Measurements from ENCODE around the gene RSPH1. TPM values are rescaled to one million over a fixed set of nuclear protein-coding genes. Genes with fewer than 3 reads are reported as not detected.

RSPH1 gene
- total and polyA plus RNA-seq, 4 donors: 0.09 to 0.17 (median 0.16) TPM; not detected in 1

GRCh38 chr21:42536601-42537000 is 40.6 kb upstream of the RSPH1 start:
- H3K4me1 ChIP-seq (ENCODE audit: control insufficient read depth in 4 of 4, insufficient read depth in 4 of 4, low read length in 3 of 4): peaks cover 0 to 16% (median 4%) of the 10 kb centered on the region in 4 donors
- H3K9ac ChIP-seq (ENCODE audit: low read depth in 1 of 2, low read length in 2 of 2): no peak overlapping the region
- TF ChIP-seq YY1 (IDR thresholded peaks at IDR 0.05) (no peak), HNF4G (IDR thresholded peaks at IDR 0.05) (no peak), REST (IDR thresholded peaks at IDR 0.05) (no peak), MAX (IDR thresholded peaks at IDR 0.05) (no peak), HNF4A (conservative IDR thresholded peaks at IDR 0.05) (no peak), EGR1 (IDR thresholded peaks at IDR 0.05; ENCODE audit: low read depth in 2 of 2) (no peak), NR2F2 (IDR thresholded peaks at IDR 0.05) (no peak), GABPA (IDR thresholded peaks at IDR 0.05 in 1 of 2, conservative IDR thresholded peaks at IDR 0.05 in 1 of 2) (no peak)
- TF ChIP-seq, protein P1, sequence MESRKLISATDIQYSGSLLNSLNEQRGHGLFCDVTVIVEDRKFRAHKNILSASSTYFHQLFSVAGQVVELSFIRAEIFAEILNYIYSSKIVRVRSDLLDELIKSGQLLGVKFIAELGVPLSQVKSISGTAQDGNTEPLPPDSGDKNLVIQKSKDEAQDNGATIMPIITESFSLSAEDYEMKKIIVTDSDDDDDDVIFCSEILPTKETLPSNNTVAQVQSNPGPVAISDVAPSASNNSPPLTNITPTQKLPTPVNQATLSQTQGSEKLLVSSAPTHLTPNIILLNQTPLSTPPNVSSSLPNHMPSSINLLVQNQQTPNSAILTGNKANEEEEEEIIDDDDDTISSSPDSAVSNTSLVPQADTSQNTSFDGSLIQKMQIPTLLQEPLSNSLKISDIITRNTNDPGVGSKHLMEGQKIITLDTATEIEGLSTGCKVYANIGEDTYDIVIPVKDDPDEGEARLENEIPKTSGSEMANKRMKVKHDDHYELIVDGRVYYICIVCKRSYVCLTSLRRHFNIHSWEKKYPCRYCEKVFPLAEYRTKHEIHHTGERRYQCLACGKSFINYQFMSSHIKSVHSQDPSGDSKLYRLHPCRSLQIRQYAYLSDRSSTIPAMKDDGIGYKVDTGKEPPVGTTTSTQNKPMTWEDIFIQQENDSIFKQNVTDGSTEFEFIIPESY (IDR thresholded peaks at IDR 0.05): no peak
- H3K27ac ChIP-seq (ENCODE audit: low read depth in 1 of 2, low read length in 2 of 2): no peak overlapping the region
- H3K4me3 ChIP-seq (ENCODE audit: low read depth in 1 of 3, low read length in 3 of 3): no peak overlapping the region
- 95% methylated on average over 8 of the region's 8 CpGs for WGBS
- H3K27me3 ChIP-seq (ENCODE audit: control insufficient read depth in 4 of 4, insufficient read depth in 4 of 4, low read length in 3 of 4): no peaks in the 10 kb centered on the region
- no peaks in the 10 kb centered on the region for H3K36me3 ChIP-seq (ENCODE audit: control insufficient read depth in 4 of 4, insufficient read depth in 3 of 4, low read depth in 1 of 4, low read length in 3 of 4)
- H3K9me3 ChIP-seq (ENCODE audit: control insufficient read depth in 4 of 4, low read length in 3 of 4): no peaks in the 10 kb centered on the region
- no peak for DNase-seq (ENCODE audit: low spot score)

DNA sequence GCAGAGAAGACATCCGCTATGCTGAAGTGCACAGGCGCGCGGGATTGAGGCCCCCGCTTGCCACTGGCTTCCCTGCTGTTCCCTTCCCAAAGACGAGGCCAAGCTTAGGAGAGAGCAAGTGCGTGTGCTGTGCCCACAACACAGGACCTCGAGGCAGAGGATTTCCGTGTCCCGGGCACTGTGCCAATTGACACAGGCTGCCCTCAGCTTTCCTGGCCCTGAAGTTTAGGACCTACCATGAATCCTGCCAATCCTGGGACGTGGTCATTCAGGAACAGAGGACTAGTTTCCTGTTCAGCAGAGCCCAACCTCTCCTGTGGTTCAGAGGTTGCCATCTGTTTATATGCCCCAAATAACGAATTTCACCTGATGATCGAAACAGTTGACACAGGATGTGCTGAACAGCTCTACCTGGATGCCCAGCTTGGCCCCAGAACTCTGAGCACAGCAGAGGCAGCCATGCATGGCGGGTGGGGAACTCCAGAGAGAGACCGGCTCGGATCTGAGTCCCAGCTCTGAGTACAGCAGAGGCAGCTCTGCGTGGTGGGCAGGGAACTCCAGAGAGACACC is 39.7 kb upstream of the RSPH1 start:
- Histone ChIP-seq H3K4me3 (ENCODE audit: low read depth in 1 of 3, low read length in 3 of 3) (no peak overlapping the region), H3K9ac (ENCODE audit: low read depth in 1 of 2, low read length in 2 of 2) (no peak overlapping the region), H3K27me3 (ENCODE audit: control insufficient read depth in 4 of 4, insufficient read depth in 4 of 4, low read length in 3 of 4) (no peaks in the 10 kb centered on the region), H3K36me3 (ENCODE audit: control insufficient read depth in 4 of 4, insufficient read depth in 3 of 4, low read depth in 1 of 4, low read length in 3 of 4) (no peaks in the 10 kb centered on the region), H3K4me1 (ENCODE audit: control insufficient read depth in 4 of 4, insufficient read depth in 4 of 4, low read length in 3 of 4) (peaks cover 0 to 16% (median 4%) of the 10 kb centered on the region in 4 donors), H3K27ac (ENCODE audit: low read depth in 1 of 2, low read length in 2 of 2) (peak overlapping the region in 1 of 2 donors; percentile 55), H3K9me3 (ENCODE audit: control insufficient read depth in 4 of 4, low read length in 3 of 4) (no peaks in the 10 kb centered on the region)
- WGBS: 56% methylated on average over 17 of the region's 17 CpGs
- DNase-seq (ENCODE audit: low spot score): no peak
- TF ChIP-seq RXRA (IDR thresholded peaks at IDR 0.05) (peak; percentile 76 to 79), CTCF (IDR thresholded peaks at IDR 0.05; ENCODE audit: low read depth, low read length, missing input control) (no peak), JUND (IDR thresholded peaks at IDR 0.05) (no peak), HNF4A (conservative IDR thresholded peaks at IDR 0.05) (peak; percentile 60 to 77), FOXA2 (IDR thresholded peaks at IDR 0.05) (peak; percentile 67), SP1 (IDR thresholded peaks at IDR 0.05) (peak; percentile 77), FOXA1 (IDR thresholded peaks at IDR 0.05) (peak; percentile 79), REST (IDR thresholded peaks at IDR 0.05) (no peak), YY1 (IDR thresholded peaks at IDR 0.05) (peak; percentile 34), TAF1 (conservative IDR thresholded peaks at IDR 0.05) (no peak), GABPA (IDR thresholded peaks at IDR 0.05 in 1 of 2, conservative IDR thresholded peaks at IDR 0.05 in 1 of 2) (peak in 1 of 2 donors; percentile 55), HNF4G (IDR thresholded peaks at IDR 0.05) (no peak), RAD21 (IDR thresholded peaks at IDR 0.05) (peak; percentile 31 to 47), EGR1 (IDR thresholded peaks at IDR 0.05; ENCODE audit: low read depth in 2 of 2) (no peak), MAX (IDR thresholded peaks at IDR 0.05) (peak; percentile 79), NR2F2 (IDR thresholded peaks at IDR 0.05) (no peak)
- TF ChIP-seq, protein P1 (IDR thresholded peaks at IDR 0.05): no peak
